OCI-LY3 (cell line): Measurements from ENCODE around the gene CNTN5.

Source experiments
- H2AFZ ChIP-seq: fragments of 200-600, 300-600 bp; shearing (Covaris generic); 2 replicates; pipeline ENCODE4 v1.6.0; 2014; ENCODE audit warnings: antibody characterized with exemption, low read depth, low read length
- H3K27ac ChIP-seq: fragments of 200-600, 300-600 bp; sonication (generic); 2 replicates; pipeline ENCODE4 v1.5.1; 2014; ENCODE audit warnings: mild to moderate bottlenecking, low read length, moderate library complexity, mixed read lengths
- H3K27me3 ChIP-seq: fragments of 200-600, 300-600 bp; sonication (generic); 2 replicates; pipeline ENCODE4 v1.6.1; 2014; ENCODE audit warnings: low read depth, low read length, mixed read lengths
- H3K36me3 ChIP-seq: fragments of 200-600, 300-600 bp; sonication (generic); replicated peaks from 2 replicates; pipeline ENCODE3; 2014; ENCODE audit warnings: low read depth, low read length, mixed read lengths
- H3K4me1 ChIP-seq: fragments of 300-600, 200-600 bp; sonication (generic); 2 replicates; pipeline ENCODE4 v1.6.1; 2014; ENCODE audit warnings: low read length, mixed read lengths
- H3K4me2 ChIP-seq: fragments of 200-600, 300-600 bp; sonication (generic); 2 replicates; pipeline ENCODE4 v1.6.1; 2014; ENCODE audit warnings: low read length, mixed read lengths
- H3K4me3 ChIP-seq: fragments of 300-600, 200-600 bp; sonication (generic); 2 replicates; pipeline ENCODE4 v1.5.1; 2014; ENCODE audit warnings: antibody characterized with exemption, mild to moderate bottlenecking, low read length, moderate library complexity
- H3K79me2 ChIP-seq: fragments of 300-600, 200-600 bp; shearing (Covaris generic); 2 replicates; pipeline ENCODE4 v1.6.1; 2014; ENCODE audit warnings: mild to moderate bottlenecking, low read length, mixed read lengths
- H3K9ac ChIP-seq: fragments of 300-600, 200-600 bp; shearing (Covaris generic); 2 replicates; pipeline ENCODE4 v1.6.0; 2014; ENCODE audit warnings: mild to moderate bottlenecking, low read length, moderate library complexity
- H3K9me3 ChIP-seq: fragments of 200-600, 300-600 bp; shearing (Covaris generic); 2 replicates; pipeline ENCODE4 v1.6.1; 2014; ENCODE audit warnings: low read length, mixed read lengths; ENCODE audit not compliant: insufficient read depth
- H4K20me1 ChIP-seq: fragments of 200-600, 300-600 bp; sonication (generic); 2 replicates; pipeline ENCODE4 v1.6.1; 2016; ENCODE audit warnings: low read length, mixed read lengths; ENCODE audit not compliant: insufficient read depth
- CTCF ChIP-seq: fragments of 200-600, 300-600 bp; sonication (generic); IDR thresholded peaks from 2 replicates; pipeline ENCODE4 v1.5.1; 2014; ENCODE audit warnings: antibody characterized with exemption, low read length, low read depth
- EZH2phosphoT487 ChIP-seq: fragments of 200-600 bp; shearing (Covaris generic); IDR thresholded peaks from 2 replicates; pipeline ENCODE4 v1.6.1; 2018; ENCODE audit warnings: antibody characterized with exemption, mixed run types, low read depth

CNTN5 gene

GRCh38 chr11:99197477-99197876, 176.7 kb downstream of the CNTN5 start:
- no peaks in the 10 kb centered on the region for H3K79me2 ChIP-seq
- H3K9ac ChIP-seq = no peak overlapping the region
- H2AFZ ChIP-seq = no peak overlapping the region
- no peaks in the 10 kb centered on the region for H3K4me1 ChIP-seq
- no peaks in the 10 kb centered on the region for H3K27me3 ChIP-seq
- H3K36me3 ChIP-seq = no peaks in the 10 kb centered on the region
- no peak overlapping the region for H3K4me2 ChIP-seq
- no peak for TF ChIP-seq CTCF
- no peak for TF ChIP-seq EZH2phosphoT487
- H3K27ac ChIP-seq = no peak overlapping the region
- H3K9me3 ChIP-seq = no peaks in the 10 kb centered on the region
- H3K4me3 ChIP-seq = no peak overlapping the region
- H4K20me1 ChIP-seq = no peaks in the 10 kb centered on the region

GRCh38 chr11:99198215-99198614, 177.5 kb downstream of the CNTN5 start:
- no peaks in the 10 kb centered on the region for H3K36me3 ChIP-seq
- no peaks in the 10 kb centered on the region for H4K20me1 ChIP-seq
- H3K4me2 ChIP-seq = no peak overlapping the region
- no peak overlapping the region for H3K27ac ChIP-seq
- no peaks in the 10 kb centered on the region for H3K4me1 ChIP-seq
- no peak overlapping the region for H3K9ac ChIP-seq
- H3K9me3 ChIP-seq = no peaks in the 10 kb centered on the region
- no peaks in the 10 kb centered on the region for H3K79me2 ChIP-seq
- no peaks in the 10 kb centered on the region for H3K27me3 ChIP-seq
- H2AFZ ChIP-seq = no peak overlapping the region
- H3K4me3 ChIP-seq = no peak overlapping the region
- TF ChIP-seq EZH2phosphoT487 = no peak
- no peak for TF ChIP-seq CTCF

- Histone ChIP-seq H3K27ac (no peak overlapping the region), H3K79me2 (no peaks in the 10 kb centered on the region), H3K9me3 (no peaks in the 10 kb centered on the region), H3K4me2 (no peak overlapping the region), H4K20me1 (no peaks in the 10 kb centered on the region), H2AFZ (no peak overlapping the region), H3K27me3 (no peaks in the 10 kb centered on the region), H3K4me1 (no peaks in the 10 kb centered on the region), H3K9ac (no peak overlapping the region), H3K36me3 (no peaks in the 10 kb centered on the region), H3K4me3 (no peak overlapping the region)
- no peak for TF ChIP-seq CTCF
- no peak for TF ChIP-seq EZH2phosphoT487
Measured at GRCh38 chr11:99199341-99199740, 178.6 kb downstream of the CNTN5 start.

GRCh38 chr11:99200720-99201119, 180.0 kb downstream of the CNTN5 start:
- Histone ChIP-seq H3K9ac (no peak overlapping the region), H3K4me3 (no peak overlapping the region), H3K9me3 (no peaks in the 10 kb centered on the region), H3K27me3 (no peaks in the 10 kb centered on the region), H3K4me1 (no peaks in the 10 kb centered on the region), H4K20me1 (no peaks in the 10 kb centered on the region), H2AFZ (no peak overlapping the region), H3K79me2 (no peaks in the 10 kb centered on the region), H3K36me3 (no peaks in the 10 kb centered on the region), H3K4me2 (no peak overlapping the region), H3K27ac (no peak overlapping the region)
- TF ChIP-seq EZH2phosphoT487 (no peak), CTCF (no peak)
